Effector CD8-positive, alpha-beta T cell (primary cell): Measurements from ENCODE around the gene WDFY2.

Experiments used
- DNase-seq: peaks from one replicate; lab custom pipeline; 2025; lab: John Stamatoyannopoulos, UW

The WDFY2 gene

GRCh38 chr13:51739027-51739764 is 154.9 kb downstream of the WDFY2 start:
- no peak for DNase-seq

- DNase-seq = no peak
These were observed 156.4 kb downstream of the WDFY2 start for GRCh38 chr13:51740698-51741097.

GRCh38 chr13:51742031-51742430 is 157.8 kb downstream of the WDFY2 start:
- DNase-seq = no peak

- no peak for DNase-seq
These were observed 158.3 kb downstream of the WDFY2 start for GRCh38 chr13:51742611-51743010.

GRCh38 chr13:51745243-51745642 is 161.0 kb downstream of the WDFY2 start:
- DNase-seq = no peak

- no peak for DNase-seq
These were observed 162.5 kb downstream of the WDFY2 start for GRCh38 chr13:51746802-51747201.

GRCh38 chr13:51747438-51748434 is 163.5 kb downstream of the WDFY2 start:
- no peak for DNase-seq

GRCh38 chr13:51756651-51757050 is 172.4 kb downstream of the WDFY2 start:
- no peak for DNase-seq

- DNase-seq = no peak
These were observed 174.4 kb downstream of the WDFY2 start for GRCh38 chr13:51758691-51759090.

- no peak for DNase-seq
These were observed 175.0 kb downstream of the WDFY2 start for GRCh38 chr13:51759240-51759639.

GRCh38 chr13:51760592-51760991 is 176.3 kb downstream of the WDFY2 start:
- DNase-seq = no peak

GRCh38 chr13:51761643-51762350 is 177.5 kb downstream of the WDFY2 start:
- DNase-seq = no peak

- DNase-seq = no peak
These were observed 179.2 kb downstream of the WDFY2 start for GRCh38 chr13:51763486-51763885.

- peak; percentile 6 for DNase-seq
These were observed 180.2 kb downstream of the WDFY2 start for GRCh38 chr13:51764184-51765141.

- no peak for DNase-seq
These were observed 180.9 kb downstream of the WDFY2 start for GRCh38 chr13:51765142-51765515.

GRCh38 chr13:51767100-51767499 is 182.8 kb downstream of the WDFY2 start:
- no peak for DNase-seq

GRCh38 chr13:51768378-51768921 is 184.2 kb downstream of the WDFY2 start:
- no peak for DNase-seq

- DNase-seq = no peak
These were observed 184.7 kb downstream of the WDFY2 start for GRCh38 chr13:51768976-51769375.

GRCh38 chr13:51769455-51770127 is 185.3 kb downstream of the WDFY2 start:
- DNase-seq = no peak

GRCh38 chr13:51770160-51770559 is 185.9 kb downstream of the WDFY2 start:
- no peak for DNase-seq
